GM12891 (cell line): ENCODE data around the gene C11orf65.

Experiments
- PAX5 ChIP-seq: IDR thresholded peaks from 2 replicates; pipeline ENCODE4 v1.6.1; 2011; ENCODE audit warnings: low read length, moderate library complexity, mild to moderate bottlenecking; ENCODE audit not compliant: insufficient read depth, severe bottlenecking
- POLR2A ChIP-seq: IDR thresholded peaks from 2 replicates; pipeline ENCODE4 v1.6.1; 2011; ENCODE audit warnings: low read depth, low read length, control low read depth
- POLR2AphosphoS5 ChIP-seq: IDR thresholded peaks from 2 replicates; pipeline ENCODE4 v1.6.1; 2011; ENCODE audit warnings: low read depth, low read length, control low read depth
- POU2F2 ChIP-seq: IDR thresholded peaks from 2 replicates; pipeline ENCODE4 v1.6.1; 2011; ENCODE audit warnings: low read depth, mild to moderate bottlenecking, control low read depth, low read length, moderate library complexity
- TAF1 ChIP-seq: IDR thresholded peaks from 2 replicates; pipeline ENCODE4 v1.6.1; 2011; ENCODE audit warnings: low read depth, low read length, control low read depth

DNA sequence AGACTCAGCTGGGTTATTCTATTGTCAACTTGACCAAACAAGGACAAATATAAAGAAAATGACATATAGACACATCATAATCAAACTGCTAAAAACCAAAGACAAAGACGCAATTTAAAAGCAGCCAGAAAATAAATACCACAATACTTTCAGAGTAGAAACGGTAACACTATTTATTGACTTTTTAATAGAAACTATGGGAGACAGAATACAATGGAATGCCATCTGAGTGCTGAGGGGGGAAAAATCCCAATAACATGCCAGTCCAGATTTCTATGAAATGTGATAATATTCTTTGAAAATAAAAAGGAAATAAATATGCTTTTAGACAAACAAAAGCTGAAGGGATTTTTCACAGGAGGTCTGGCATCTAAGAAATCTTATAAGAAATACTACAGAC, 30.7 kb downstream of the C11orf65 start:
- TF ChIP-seq POLR2A (no peak), POLR2AphosphoS5 (no peak), TAF1 (no peak), POU2F2 (no peak), PAX5 (no peak)
